Ureter (tissue), 1 donor: ENCODE measurements around the gene TMEM192. TPM values are rescaled to one million over a fixed set of nuclear protein-coding genes. Genes with fewer than 3 reads are reported as not detected.
"Not testable (repeated sequence)": the region's sequence is repeated elsewhere in the genome, so short reads cannot be mapped to it uniquely, and the experiment has no call there.

ENCODE experiments used
- DNase-seq: peaks from one replicate; pipeline ENCODE4 v3.0.0-alpha.2; 2020; ENCODE audit warnings: low spot score
- total RNA-seq: library from RNA; stranded (reverse); gene quantifications from one replicate; pipeline ENCODE4 v1.2.4, GENCODE V29; 2023
- donor health status: DM: yes; HTN: yes; CAD: no.

Gene TMEM192
- total RNA-seq, 1 donor from 2014 or later: 23.1 TPM

- DNase-seq: not testable (repeated sequence)
These were observed 20.5 kb downstream of the TMEM192 start for GRCh38 chr4:165092187-165092586.

GRCh38 chr4:165088366-165088765, 24.3 kb downstream of the TMEM192 start:
- DNase-seq: no peak

GRCh38 chr4:165085946-165086345, 26.7 kb downstream of the TMEM192 start:
- no peak for DNase-seq

- DNase-seq: not testable (repeated sequence)
These were observed 27.9 kb downstream of the TMEM192 start for GRCh38 chr4:165084787-165085186.

GRCh38 chr4:165079476-165079875, 33.2 kb downstream of the TMEM192 start:
- no peak for DNase-seq

GRCh38 chr4:165077034-165077578, 35.6 kb downstream of the TMEM192 start:
- DNase-seq: no peak

GRCh38 chr4:165073346-165073745, 39.3 kb downstream of the TMEM192 start:
- not testable (repeated sequence) for DNase-seq

- no peak for DNase-seq
These were observed 42.1 kb downstream of the TMEM192 start for GRCh38 chr4:165070560-165070959.

- no peak for DNase-seq
These were observed 51.7 kb downstream of the TMEM192 start for GRCh38 chr4:165060938-165061337.

- DNase-seq: no peak
These were observed 53.3 kb downstream of the TMEM192 start for GRCh38 chr4:165059386-165059785.

- DNase-seq: no peak
These were observed 54.0 kb downstream of the TMEM192 start for GRCh38 chr4:165058666-165059065.

GRCh38 chr4:165055601-165056000, 57.1 kb downstream of the TMEM192 start:
- no peak for DNase-seq

- no peak for DNase-seq
These were observed 59.0 kb downstream of the TMEM192 start, which contains the start of gene TRIM75 for GRCh38 chr4:165053645-165054044. Gene TRIM75, plus strand, starts transcription at chr4:165053866. Its CDS starts 5,282 bp downstream, at chr4:165059148.

GRCh38 chr4:165052627-165053026, 60.0 kb downstream of the TMEM192 start:
- no peak for DNase-seq

- DNase-seq: no peak
These were observed 64.5 kb downstream of the TMEM192 start for GRCh38 chr4:165048170-165048569.

- DNase-seq: no peak
These were observed 81.0 kb downstream of the TMEM192 start, which contains the start of gene TRIM60 for GRCh38 chr4:165031436-165032211. Gene TRIM60, plus strand, starts transcription at chr4:165031999. Its CDS starts 8,074 bp downstream, at chr4:165040073.

- no peak for DNase-seq
These were observed 84.8 kb downstream of the TMEM192 start for GRCh38 chr4:165027762-165028402.

- DNase-seq: not testable (repeated sequence)
These were observed 86.9 kb downstream of the TMEM192 start for GRCh38 chr4:165025782-165026181.
